Right lobe of liver (tissue), 4 donors: ENCODE data around the gene CDC42BPB.

Experiments
- POLR2A ChIP-seq: fragments of 450-650 bp; IDR thresholded peaks from one replicate; pipeline ENCODE4 v1.6.1; 2017; ENCODE audit warnings: antibody characterized with exemption, mild to moderate bottlenecking
- TF ChIP-seq, protein P1 (sequence below), 4 donors: fragments of 200-600 bp in 3 of 4; fragments of 450-650 bp in 1 of 4; IDR thresholded peaks; one replicate each; pipeline versions ENCODE4 v1.5.1 to v1.8.0; 2016 to 2022; ENCODE audit warnings: antibody characterized with exemption in 4 of 4, mild to moderate bottlenecking in 2 of 4
- donor health status: DM: no; HTN: no; CAD: no.
- donor health status: DM: no; HTN: no; CAD: no.
- donor health status: DM: no; HTN: yes; CAD: no.

DNA sequence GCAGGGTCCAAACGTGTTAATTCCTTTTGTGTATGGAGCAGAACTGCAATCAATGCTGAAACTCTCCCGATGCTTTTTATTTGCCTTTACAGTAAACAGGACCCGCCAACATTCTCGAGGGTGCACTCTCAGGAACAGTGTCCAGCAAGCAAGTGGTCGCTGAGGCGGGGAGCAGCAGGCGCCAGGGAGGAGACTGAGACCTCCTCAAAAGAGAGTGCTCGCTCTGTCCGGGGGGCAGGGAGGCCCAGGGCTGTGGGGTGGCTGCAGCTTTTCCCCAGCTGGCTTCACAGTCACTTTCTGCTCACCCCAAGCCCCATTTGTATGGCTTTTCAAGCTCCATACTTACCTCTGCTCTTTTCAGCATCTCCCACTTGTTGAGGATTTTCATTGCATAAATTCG lies 49.2 kb downstream of the CDC42BPB start:
- TF ChIP-seq, protein P1, sequence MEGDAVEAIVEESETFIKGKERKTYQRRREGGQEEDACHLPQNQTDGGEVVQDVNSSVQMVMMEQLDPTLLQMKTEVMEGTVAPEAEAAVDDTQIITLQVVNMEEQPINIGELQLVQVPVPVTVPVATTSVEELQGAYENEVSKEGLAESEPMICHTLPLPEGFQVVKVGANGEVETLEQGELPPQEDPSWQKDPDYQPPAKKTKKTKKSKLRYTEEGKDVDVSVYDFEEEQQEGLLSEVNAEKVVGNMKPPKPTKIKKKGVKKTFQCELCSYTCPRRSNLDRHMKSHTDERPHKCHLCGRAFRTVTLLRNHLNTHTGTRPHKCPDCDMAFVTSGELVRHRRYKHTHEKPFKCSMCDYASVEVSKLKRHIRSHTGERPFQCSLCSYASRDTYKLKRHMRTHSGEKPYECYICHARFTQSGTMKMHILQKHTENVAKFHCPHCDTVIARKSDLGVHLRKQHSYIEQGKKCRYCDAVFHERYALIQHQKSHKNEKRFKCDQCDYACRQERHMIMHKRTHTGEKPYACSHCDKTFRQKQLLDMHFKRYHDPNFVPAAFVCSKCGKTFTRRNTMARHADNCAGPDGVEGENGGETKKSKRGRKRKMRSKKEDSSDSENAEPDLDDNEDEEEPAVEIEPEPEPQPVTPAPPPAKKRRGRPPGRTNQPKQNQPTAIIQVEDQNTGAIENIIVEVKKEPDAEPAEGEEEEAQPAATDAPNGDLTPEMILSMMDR (IDR thresholded peaks at IDR 0.05): no peak
- no peak for TF ChIP-seq POLR2A
